IPS-11a (cell line): ENCODE measurements around the gene CCDC28B.

Source experiments
- H3K4me3 ChIP-seq: one replicate; pipeline ENCODE4 v1.5.1; 2013; ENCODE audit warnings: low read depth, low read length, control low read depth

The CCDC28B gene

DNA sequence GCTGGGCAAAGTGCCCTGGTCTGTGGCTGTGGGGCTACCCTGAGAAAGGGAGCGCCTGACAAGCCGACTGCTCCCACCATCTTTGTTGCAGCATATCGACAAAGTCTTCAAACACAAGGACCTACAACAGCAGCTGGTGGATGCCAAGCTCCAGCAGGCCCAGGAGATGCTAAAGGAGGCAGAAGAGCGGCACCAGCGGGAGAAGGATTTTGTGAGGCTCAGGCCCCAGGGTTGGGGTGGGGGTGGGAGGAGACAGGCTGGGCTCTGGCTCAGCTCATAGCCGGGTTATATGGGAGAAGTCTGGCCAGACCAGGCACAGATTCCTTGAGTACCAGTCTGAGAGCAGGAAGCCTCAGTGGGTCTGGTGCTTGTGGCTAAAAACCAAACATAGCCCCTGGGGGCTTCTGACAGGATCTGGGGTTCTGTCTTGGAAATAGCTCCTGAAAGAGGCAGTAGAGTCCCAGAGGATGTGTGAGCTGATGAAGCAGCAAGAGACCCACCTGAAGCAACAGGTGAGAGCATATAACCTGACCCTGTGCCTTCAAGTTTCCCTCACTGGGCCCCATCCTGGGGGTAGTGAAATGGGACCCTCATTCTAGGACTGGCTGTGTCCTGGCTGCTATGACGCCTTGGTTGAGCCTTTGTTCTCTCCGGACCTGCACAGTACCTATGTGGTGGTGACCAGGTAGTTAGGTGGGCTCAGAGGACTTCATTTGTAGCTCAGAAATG lies 8.0 kb upstream of the CCDC28B start:
- H3K4me3 ChIP-seq = no peak overlapping the region

DNA sequence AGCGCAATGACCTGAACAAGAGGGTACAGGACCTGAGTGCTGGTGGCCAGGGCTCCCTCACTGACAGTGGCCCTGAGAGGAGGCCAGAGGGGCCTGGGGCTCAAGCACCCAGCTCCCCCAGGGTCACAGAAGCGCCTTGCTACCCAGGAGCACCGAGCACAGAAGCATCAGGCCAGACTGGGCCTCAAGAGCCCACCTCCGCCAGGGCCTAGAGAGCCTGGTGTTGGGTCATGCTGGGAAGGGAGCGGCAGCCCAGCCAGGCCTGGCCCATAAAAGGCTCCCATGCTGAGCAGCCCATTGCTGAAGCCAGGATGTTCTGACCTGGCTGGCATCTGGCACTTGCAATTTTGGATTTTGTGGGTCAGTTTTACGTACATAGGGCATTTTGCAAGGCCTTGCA lies 5.4 kb upstream of the CCDC28B start:
- H3K4me3 ChIP-seq = no peak overlapping the region

DNA sequence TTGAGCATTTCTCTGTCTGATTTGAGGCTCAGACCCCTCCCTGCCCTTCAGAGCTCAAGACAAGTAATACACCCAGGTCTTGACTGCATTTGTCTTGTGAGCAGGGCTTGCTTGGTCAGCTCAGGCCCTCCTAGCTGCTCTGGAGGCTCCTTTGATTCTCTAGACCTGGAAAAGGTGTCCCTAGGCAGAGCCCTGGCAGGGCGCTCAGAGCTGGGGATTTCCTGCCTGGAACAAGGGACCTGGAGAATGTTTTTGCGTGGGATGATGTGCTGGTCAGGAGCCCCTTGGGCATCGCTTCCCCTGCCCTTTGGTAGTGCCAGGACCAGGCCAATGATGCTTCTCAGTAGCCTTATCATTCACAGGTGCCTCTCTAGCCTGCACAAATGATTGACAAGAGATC lies 4.9 kb upstream of the CCDC28B start:
- no peak overlapping the region for H3K4me3 ChIP-seq

DNA sequence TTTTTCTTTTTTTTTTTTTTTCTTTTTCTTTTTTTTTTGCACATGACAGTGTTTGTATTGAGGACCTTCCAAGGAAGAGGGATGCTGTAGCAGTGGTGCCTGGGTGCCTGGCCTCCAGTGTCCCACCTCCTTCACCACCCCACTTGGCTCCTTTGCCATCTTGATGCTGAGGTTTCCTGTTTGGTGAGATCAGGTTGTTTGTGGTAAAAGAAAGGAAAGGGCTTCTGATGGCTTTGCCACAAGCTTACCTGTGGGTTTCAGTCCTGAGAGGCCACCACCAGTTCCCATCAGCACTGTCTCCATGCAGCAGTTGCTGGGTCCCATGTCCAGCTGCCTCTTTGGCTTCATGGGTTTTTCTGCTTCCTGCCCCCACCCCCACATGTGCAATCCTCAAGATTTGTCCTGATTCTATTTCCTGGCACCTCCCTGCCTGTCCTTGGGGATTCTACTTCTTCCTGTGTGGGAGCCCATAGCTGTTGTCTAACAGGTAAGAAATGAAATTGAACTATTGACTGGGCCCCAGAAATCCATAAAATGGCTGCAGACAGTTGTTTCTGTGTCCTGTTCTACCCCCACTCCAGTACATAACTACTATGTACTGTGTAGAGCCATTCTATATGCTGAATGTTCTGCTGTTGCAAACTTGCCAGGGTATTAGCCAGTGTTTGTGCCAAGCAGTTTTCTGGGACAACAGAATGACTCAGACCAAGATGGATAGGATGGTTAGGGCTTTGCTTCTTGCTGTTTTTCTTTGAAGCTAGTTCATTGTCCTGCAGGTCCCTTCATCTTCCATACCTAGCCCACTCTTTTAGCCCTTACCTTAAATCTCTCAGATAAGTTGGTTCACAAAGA lies 4.2 kb upstream of the CCDC28B start:
- H3K4me3 ChIP-seq = no peak overlapping the region

DNA sequence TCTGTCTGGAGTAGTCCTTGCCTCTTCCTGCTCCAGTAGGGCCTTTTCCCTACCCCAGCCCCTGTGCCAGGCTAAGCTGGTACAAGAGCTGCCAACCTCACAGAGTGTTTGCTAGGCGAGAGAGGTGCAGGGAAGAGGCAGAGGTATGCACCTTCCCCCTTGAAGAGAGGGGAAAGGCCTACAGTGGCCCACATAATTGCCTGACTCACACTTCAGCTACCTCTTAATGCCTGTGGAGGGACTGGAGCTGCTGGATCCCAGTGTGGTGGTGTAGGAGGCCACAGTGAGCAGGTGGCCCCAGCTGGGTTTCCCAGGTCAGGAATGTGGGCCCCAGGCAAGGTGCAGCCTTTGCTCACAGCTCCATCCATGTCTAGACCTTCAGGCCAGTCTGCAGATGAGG lies 3.3 kb upstream of the CCDC28B start:
- no peak overlapping the region for H3K4me3 ChIP-seq

DNA sequence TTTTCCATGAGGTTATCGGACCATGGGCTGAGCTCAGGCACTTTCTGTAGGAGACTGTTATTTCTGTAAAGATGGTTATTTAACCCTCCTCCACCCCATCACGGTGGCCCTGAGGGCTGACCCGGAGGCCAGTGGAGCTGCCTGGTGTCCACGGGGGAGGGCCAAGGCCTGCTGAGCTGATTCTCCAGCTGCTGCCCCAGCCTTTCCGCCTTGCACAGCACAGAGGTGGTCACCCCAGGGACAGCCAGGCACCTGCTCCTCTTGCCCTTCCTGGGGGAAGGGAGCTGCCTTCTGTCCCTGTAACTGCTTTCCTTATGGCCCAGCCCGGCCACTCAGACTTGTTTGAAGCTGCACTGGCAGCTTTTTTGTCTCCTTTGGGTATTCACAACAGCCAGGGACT lies 2.6 kb upstream of the CCDC28B start:
- no peak overlapping the region for H3K4me3 ChIP-seq

DNA sequence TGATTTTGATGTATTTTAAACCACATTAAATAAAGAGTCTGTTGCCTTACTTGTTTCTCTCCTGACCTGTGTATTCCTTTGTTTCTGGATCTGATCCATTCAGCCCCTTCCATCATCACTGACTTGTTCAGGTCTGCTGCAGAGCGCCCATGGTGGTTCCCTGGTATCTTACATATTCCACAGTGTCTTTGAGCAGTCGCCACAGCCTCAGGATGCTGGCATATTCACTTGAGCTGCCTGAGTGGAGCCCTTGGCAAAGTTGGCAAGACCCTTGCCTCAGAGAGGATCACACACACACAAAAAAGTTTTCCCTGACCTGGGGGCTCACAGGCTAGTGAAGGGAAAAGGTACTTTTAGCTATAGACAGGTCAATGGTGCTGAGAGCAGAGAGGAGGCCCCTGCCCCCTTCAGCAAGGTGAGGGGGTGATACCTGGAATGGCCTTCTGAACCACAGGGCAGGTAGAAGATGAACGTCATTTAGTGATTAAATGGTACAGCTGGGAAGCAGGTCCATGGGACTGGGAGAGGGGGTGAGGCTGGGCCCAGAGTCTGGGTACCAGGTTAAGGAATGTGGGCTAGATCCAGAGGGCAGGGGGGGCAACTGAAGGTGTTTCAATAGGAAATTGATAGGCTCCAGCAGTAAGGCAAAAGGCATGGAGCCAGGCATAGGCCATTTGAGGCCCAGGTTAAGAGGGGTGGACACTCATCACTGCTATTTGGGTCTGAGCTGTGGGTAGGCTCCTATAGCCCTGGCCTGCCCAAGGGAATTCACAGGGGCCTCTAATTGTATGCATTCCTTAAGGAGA lies 2.0 kb upstream of the CCDC28B start:
- no peak overlapping the region for H3K4me3 ChIP-seq

DNA sequence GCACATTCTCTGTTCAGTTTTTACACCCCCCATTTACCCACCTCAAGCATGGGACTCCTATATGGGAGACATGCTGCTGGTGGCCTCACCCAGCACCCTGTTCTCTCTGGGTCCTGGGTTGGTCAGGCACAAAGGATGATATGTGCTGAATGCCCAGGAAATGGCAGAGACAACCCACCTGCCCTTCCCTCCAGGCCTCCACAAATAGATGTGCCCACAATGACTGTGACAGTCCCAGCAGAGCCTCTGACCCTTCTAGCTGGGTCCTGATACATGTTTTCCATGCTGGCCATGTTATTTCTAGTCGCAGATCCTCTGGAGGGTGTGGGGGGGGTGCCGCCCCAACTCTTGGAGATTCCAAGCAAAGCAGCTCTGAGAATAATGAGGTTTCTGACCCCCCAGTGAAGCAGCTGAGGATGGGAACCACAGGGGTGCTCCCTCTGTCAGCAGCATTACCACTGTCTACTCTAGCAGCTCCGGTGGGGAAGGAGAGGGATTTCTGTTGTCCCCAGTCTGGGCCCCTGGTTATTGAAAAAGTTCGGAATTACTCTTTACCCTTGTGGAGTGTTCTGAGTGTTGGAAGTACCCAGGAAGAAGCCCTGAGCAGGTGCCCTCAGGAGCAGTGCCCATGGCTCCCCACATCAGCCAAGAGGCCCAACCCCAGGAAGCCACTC lies 1.2 kb upstream of the CCDC28B start:
- H3K4me3 ChIP-seq = no peak overlapping the region

DNA sequence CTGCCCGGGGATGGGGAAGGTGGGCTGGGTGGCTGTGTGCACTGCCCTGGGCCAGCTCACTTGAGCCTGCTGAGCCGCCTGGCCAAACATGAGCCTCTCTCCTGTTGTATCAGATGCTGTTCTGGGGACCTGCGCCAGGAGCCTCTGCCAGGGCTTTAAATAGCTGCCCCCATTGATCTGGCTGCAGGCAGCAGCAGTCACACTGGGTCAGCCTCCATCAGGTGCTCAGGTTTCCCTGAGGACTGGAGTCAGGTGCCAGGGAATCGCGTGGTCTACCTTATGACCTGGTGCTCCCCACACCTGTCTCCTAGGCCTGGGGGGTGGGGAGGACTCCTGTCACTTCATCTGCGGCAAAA lies 700 bp upstream of the CCDC28B start:
- H3K4me3 ChIP-seq = peak overlapping the region; percentile 61

DNA sequence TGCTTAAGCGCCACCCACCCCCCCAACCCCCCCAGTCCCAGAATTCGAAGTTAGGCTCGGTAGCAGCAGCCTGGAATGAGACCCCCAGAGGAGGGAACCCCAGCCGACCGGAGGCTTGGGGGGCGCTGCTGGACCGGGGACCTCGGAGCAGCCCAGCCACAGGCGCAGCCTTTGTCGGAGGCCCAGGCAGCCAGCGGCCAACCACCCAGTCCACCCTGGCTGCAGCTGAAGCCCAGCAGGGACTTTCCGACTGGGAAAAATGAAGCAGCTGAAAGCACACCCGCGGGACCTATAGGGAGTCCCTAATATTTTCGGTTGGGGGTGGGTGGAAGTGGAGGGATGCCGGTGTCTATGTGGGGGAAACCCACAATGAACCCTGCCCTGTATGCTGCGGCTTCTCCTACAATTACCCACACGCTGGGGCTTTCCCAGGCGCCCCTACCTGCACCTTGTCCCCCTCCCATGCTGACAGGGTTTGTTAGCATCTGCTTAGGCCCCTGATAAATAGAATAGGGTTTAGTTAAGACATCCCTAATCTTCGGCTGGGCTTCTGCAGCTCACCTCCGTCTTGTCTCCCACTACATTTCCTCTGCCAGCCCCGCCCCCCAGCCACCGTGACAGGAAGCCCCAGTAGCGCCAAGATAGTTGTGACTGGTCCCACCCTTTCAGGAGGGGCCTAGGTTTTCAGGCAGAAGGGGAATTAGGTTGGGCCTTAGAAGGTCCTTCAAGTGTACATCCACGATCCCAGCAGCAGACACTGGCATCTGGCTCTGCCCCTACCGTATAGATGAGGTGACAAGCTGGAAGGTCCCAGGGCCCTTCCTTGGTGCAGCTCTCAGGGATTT lies 838 bp downstream of the CCDC28B start:
- peak overlapping the region; percentile 61 for H3K4me3 ChIP-seq

DNA sequence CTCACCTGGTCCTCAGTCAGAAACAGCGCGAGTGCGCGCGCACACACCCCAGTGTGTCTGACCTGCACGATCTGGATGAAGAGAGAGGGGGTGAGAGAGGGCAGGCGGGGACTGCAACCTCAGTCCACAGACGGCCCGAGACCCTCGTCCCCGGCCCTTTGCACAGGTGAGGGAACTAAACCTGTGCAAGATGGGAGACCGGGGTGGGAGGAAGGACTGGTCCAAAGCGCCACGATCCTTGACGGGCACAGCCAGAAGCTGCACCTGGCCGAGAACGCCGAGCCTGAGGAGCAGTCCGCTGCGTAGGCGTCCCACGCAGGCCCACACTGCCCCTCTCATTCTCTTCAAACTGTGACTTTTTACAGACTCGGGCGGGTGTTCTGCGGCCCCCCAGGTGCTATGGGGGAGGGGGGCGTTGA lies 4.6 kb downstream of the CCDC28B start:
- H3K4me3 ChIP-seq = peak overlapping the region; percentile 89

DNA sequence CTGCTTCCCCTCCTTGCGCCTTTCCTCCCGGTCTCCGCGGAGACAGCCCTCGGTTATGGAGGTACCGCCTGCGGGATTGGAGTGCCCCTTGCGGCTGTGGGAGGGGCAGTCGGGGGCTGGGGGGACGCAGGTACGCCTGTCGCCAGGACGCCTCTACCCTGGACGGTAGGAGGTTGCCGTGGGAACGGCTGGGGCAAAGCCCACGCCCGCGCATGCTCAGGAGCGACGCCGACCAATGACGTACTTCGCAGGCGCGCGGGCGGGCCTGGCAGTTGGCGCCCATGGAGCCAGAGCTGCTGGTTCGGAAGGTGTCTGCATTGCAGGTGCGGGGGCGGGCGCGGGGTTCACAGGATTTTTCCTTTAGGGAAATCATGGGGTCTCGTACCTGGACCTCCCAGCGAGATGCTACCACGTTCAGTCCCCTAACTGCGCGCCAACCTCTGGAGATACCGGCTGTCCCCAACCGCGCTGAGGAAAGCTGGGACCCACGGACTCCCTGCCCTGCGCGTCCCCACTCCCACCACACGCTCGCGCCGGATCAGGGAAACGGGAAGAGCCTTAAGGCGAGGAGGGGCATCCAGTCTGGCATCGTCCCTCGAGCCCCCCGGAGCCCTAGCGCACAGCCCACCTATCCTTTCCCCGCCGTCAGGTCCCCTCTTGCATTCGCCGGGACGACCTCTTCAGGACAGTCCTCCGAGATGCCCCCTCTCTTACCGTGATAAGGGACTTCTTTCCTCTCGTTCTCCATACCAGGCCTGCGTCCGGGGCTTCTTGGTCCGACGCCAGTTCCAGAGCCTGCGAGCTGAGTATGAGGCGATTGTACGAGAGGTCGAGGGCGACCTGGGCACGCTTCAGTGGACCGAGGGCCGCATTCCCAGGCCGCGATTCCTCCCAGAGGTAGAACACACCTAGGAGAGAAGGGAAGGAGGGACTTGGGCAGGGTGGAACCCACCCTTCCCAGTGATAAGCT lies 5.3 kb downstream of the CCDC28B start, which contains the start of gene IQCC:
Gene IQCC (plus strand): TSS at position 271 of the 970 bp plus-strand sequence. CDS start 11 bp downstream, at position 282.
- H3K4me3 ChIP-seq = peak within 1 kb of the TSS; percentile 89

DNA sequence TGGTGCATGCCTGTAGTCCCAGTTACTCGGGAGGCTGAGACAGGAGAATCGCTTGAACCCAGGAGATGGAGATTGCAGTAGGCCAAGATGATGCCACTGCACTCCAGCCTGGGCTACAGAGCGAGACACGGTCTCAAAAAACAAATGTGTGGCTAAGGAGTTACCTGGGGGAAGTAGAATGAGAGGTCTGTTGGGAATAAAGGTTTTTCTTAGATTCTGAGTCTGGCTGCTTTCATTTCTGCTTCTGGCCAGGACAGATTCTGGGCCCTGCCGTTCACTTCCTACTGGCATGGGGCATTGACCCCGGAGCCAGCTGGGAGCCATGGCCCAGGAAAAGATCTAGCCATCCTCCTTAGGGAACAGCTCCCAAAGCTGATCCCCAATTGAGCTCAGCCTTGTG lies 8.1 kb downstream of the CCDC28B start:
- no peak overlapping the region for H3K4me3 ChIP-seq

DNA sequence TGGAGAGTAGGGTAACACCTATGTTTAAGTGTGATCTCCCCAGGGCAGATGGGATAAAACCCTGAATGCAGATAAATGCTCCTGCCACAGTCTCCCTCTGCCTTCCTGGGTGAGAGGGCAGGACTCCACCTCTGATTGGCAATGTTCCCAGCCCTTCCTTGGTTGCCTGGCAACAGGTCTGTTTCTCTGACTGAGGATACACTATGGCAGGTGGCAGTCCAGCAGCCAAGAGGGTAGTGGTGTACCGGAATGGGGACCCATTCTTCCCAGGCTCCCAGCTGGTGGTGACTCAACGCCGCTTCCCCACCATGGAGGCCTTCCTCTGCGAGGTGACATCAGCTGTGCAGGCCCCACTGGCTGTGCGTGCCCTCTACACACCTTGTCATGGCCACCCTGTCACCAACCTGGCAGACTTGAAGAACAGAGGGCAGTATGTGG lies 8.5 kb downstream of the CCDC28B start, which contains the start of gene DCDC2B:
Gene DCDC2B (plus strand): TSS at position 199 of the 438 bp plus-strand sequence. CDS start 5 bp downstream, at position 204.
- no peak within 1 kb of the TSS for H3K4me3 ChIP-seq

DNA sequence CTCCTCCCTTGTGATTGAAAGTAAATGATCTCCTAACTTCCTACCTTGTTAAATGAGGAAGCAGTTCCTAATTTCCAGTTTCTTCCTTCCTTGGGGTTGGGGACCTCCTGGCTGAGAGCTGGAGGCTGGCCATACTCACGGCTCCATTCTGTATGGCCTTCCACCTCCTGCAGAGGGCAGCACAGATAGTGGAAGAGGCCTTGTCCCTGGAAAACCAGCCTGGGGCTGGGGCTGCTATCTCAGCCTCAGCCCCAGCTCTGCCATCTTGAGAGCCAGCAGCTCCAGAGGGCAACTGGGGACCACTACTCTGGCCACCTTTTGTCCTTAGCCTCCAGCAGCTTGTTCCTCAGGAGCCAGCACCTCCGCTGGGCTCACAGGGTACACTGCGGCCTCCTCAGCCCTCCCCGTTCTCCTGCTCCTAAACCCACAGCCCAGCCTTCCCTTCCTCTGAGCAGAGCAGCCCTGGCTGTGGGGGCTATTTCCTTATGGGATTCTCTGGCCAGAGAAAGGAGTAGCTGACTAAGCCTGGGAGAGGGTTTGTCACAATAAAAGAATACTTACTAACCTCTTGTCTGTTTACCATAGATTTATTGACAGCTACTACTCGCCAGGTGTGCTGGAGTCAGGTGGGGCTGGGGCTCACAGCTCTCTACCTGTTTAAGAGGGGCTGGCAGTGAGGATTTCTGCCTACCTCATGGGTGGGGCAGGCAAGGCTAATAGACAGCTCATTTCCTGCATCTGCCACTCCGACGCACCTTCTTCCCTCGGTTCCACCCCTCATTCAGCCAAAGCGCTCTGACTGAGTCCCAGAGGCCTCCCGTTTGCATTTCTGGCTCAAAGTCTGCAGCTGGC lies 15.5 kb downstream of the CCDC28B start:
- no peak overlapping the region for H3K4me3 ChIP-seq

DNA sequence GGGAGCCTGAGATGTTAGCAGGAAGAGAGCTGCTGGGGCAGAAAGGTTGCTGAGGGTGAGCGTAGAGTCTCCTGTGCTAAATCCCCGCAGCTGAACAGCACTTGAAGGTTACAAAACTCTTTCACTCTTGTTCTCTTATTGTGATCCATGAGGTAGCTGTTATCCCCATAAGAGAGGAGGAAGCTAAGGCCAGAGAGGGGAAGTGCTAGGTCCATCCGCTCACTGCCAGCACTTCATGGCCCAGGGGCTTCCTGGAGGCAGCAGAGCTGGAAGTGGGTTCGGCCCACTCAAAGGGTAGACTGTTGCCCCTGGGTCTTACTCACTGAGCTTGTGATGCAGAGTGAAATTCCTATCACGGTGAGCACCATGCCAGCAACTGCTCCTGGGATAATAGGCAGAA lies 16.2 kb downstream of the CCDC28B start:
- no peak overlapping the region for H3K4me3 ChIP-seq

DNA sequence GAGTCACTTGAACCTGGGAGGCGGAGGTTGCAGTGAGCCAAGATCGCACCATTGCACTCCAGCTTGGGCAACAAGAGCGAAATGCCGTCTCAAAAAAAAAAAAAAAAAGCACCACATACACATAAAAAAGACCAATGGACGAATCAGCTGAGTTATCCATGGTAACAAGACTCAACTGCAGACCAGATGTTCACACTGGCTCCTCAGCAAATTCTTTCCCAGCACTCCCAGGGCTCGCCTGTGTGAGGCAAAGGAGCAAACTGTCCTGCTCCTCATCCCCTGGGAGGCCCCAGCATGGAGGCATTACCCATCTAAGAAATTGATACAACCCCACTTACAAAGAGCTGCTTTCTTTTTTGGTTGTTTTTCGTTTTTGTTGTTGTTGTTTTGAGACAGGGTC lies 18.6 kb downstream of the CCDC28B start:
- no peak overlapping the region for H3K4me3 ChIP-seq
